Measurements from ENCODE around the gene ITGA1.

Gene ITGA1

DNA sequence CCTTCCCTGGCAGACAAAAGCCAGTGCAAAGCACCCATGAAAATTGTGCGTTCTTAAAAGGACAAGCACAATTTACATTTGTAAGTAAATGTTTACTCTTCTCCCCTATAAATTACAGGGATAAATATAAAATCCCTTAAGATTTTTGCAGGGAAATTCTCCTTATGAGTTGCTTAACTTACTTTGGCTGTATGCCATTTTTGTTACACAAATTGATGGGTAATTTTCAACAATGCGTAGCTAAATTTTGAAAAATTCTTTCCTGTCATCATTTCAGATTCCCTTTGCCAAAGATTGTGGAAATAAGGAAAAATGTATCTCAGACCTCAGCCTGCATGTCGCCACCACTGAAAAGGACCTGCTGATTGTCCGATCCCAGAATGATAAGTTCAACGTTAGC, 137.3 kb downstream of the ITGA1 start:
- H3K27me3 ChIP-seq (ENCODE audit: insufficient read depth, low read length, poor library complexity, severe bottlenecking): no peaks in the 10 kb centered on the region
- H3K4me1 ChIP-seq (ENCODE audit: insufficient read depth, low read length, poor library complexity, severe bottlenecking): peaks cover 23% of the 10 kb centered on the region
- no peaks in the 10 kb centered on the region for H3K79me2 ChIP-seq (ENCODE audit: insufficient read depth, low read length)
- no peaks in the 10 kb centered on the region for H3K9me3 ChIP-seq (ENCODE audit: insufficient read depth, low read depth, low read length)
- H3K9me2 ChIP-seq (replicated peaks; ENCODE audit: low read depth, low read length): no peaks in the 10 kb centered on the region
- no peak overlapping the region for H3K4me3 ChIP-seq (ENCODE audit: low read length, poor library complexity, severe bottlenecking)
- no peak for TF ChIP-seq EZH2phosphoT487 (IDR thresholded peaks at IDR 0.05; ENCODE audit: borderline replicate concordance)
- no peak overlapping the region for H2AFZ ChIP-seq (ENCODE audit: low read length)
- H3K4me2 ChIP-seq (ENCODE audit: low read depth, low read length, poor library complexity, severe bottlenecking): peak overlapping the region; percentile 52
- no peaks in the 10 kb centered on the region for H3K36me3 ChIP-seq (ENCODE audit: insufficient read depth, low read length)
- no peaks in the 10 kb centered on the region for H3F3A ChIP-seq (ENCODE audit: low read depth)
- H3K9ac ChIP-seq (ENCODE audit: low read depth, low read length, poor library complexity, severe bottlenecking): no peak overlapping the region
- no peaks in the 10 kb centered on the region for H4K20me1 ChIP-seq (ENCODE audit: insufficient read depth, low read length, poor library complexity, severe bottlenecking)

- no peak overlapping the region for H3K9ac ChIP-seq (ENCODE audit: low read depth, low read length, poor library complexity, severe bottlenecking)
- no peak overlapping the region for H3K4me2 ChIP-seq (ENCODE audit: low read depth, low read length, poor library complexity, severe bottlenecking)
- H3K27me3 ChIP-seq (ENCODE audit: insufficient read depth, low read length, poor library complexity, severe bottlenecking): no peaks in the 10 kb centered on the region
- H3K9me2 ChIP-seq (replicated peaks; ENCODE audit: low read depth, low read length): no peaks in the 10 kb centered on the region
- H2AFZ ChIP-seq (ENCODE audit: low read length): peak overlapping the region; percentile 38
- H3F3A ChIP-seq (ENCODE audit: low read depth): no peaks in the 10 kb centered on the region
- no peaks in the 10 kb centered on the region for H3K9me3 ChIP-seq (ENCODE audit: insufficient read depth, low read depth, low read length)
- no peak overlapping the region for H3K4me3 ChIP-seq (ENCODE audit: low read length, poor library complexity, severe bottlenecking)
- no peaks in the 10 kb centered on the region for H4K20me1 ChIP-seq (ENCODE audit: insufficient read depth, low read length, poor library complexity, severe bottlenecking)
- TF ChIP-seq CTCF (conservative IDR thresholded peaks at IDR 0.05; ENCODE audit: low read length) (no peak), EZH2phosphoT487 (IDR thresholded peaks at IDR 0.05; ENCODE audit: borderline replicate concordance) (no peak)
- peaks cover 17% of the 10 kb centered on the region for H3K4me1 ChIP-seq (ENCODE audit: insufficient read depth, low read length, poor library complexity, severe bottlenecking)
- H3K36me3 ChIP-seq (ENCODE audit: insufficient read depth, low read length): no peaks in the 10 kb centered on the region
- H3K79me2 ChIP-seq (ENCODE audit: insufficient read depth, low read length): no peaks in the 10 kb centered on the region
Observed at GRCh38 chr5:52928689-52929088, 141.0 kb downstream of the ITGA1 start.

DNA sequence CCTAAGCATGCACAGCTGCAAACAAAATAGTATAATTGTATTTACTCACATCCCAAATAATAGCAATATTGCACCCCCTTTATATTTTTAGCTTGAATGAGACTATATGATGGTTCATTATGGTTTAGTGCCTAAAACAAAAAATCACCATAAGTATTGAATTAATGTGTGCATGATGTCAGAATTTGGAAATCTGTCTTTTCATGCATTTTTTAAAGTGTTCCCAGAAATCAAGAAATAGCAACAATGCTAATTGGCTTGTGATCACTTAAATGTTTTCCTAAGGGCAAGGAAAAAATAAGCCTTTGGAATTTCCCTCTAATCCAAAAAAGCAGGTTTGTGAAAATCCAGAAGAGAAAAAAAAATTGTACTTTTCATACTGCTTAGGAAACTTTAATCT, 150.5 kb downstream of the ITGA1 start:
- H3K4me2 ChIP-seq (ENCODE audit: low read depth, low read length, poor library complexity, severe bottlenecking): no peak overlapping the region
- no peaks in the 10 kb centered on the region for H3K79me2 ChIP-seq (ENCODE audit: insufficient read depth, low read length)
- no peaks in the 10 kb centered on the region for H3K36me3 ChIP-seq (ENCODE audit: insufficient read depth, low read length)
- no peaks in the 10 kb centered on the region for H3K4me1 ChIP-seq (ENCODE audit: insufficient read depth, low read length, poor library complexity, severe bottlenecking)
- H3K9ac ChIP-seq (ENCODE audit: low read depth, low read length, poor library complexity, severe bottlenecking): no peak overlapping the region
- no peaks in the 10 kb centered on the region for H3F3A ChIP-seq (ENCODE audit: low read depth)
- no peaks in the 10 kb centered on the region for H3K9me2 ChIP-seq (replicated peaks; ENCODE audit: low read depth, low read length)
- H3K9me3 ChIP-seq (ENCODE audit: insufficient read depth, low read depth, low read length): no peaks in the 10 kb centered on the region
- H3K4me3 ChIP-seq (ENCODE audit: low read length, poor library complexity, severe bottlenecking): no peak overlapping the region
- H3K27me3 ChIP-seq (ENCODE audit: insufficient read depth, low read length, poor library complexity, severe bottlenecking): no peaks in the 10 kb centered on the region
- H2AFZ ChIP-seq (ENCODE audit: low read length): no peak overlapping the region
- no peaks in the 10 kb centered on the region for H4K20me1 ChIP-seq (ENCODE audit: insufficient read depth, low read length, poor library complexity, severe bottlenecking)
- TF ChIP-seq CTCF (conservative IDR thresholded peaks at IDR 0.05; ENCODE audit: low read length) (no peak), EZH2phosphoT487 (IDR thresholded peaks at IDR 0.05; ENCODE audit: borderline replicate concordance) (no peak)

DNA sequence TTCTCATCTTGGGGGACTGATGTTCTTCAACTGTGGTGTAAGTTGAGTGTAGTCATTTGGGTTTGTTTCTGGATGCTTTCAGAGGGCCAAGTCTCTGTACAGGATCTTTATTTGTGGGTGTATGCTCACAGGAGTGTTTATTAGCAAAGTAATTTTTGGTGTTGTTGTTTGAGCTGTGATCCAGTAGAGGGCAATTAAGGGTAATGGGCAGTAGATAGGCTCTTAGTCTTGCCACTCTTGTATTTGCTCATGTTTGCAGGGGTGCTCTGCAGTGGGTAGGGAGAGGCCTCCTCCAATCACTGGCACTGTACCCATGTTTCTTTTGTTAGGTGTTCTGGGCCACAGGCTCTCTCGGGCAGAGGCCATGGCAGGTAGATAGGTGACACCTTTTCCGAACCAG, 155.6 kb downstream of the ITGA1 start:
- Histone ChIP-seq H3K4me1 (ENCODE audit: insufficient read depth, low read length, poor library complexity, severe bottlenecking) (peaks cover 18% of the 10 kb centered on the region), H3F3A (ENCODE audit: low read depth) (no peaks in the 10 kb centered on the region), H3K4me3 (ENCODE audit: low read length, poor library complexity, severe bottlenecking) (no peak overlapping the region), H3K4me2 (ENCODE audit: low read depth, low read length, poor library complexity, severe bottlenecking) (no peak overlapping the region), H3K79me2 (ENCODE audit: insufficient read depth, low read length) (no peaks in the 10 kb centered on the region), H3K9ac (ENCODE audit: low read depth, low read length, poor library complexity, severe bottlenecking) (no peak overlapping the region), H3K9me3 (ENCODE audit: insufficient read depth, low read depth, low read length) (no peaks in the 10 kb centered on the region), H3K9me2 (replicated peaks; ENCODE audit: low read depth, low read length) (no peaks in the 10 kb centered on the region), H3K36me3 (ENCODE audit: insufficient read depth, low read length) (no peaks in the 10 kb centered on the region), H4K20me1 (ENCODE audit: insufficient read depth, low read length, poor library complexity, severe bottlenecking) (no peaks in the 10 kb centered on the region), H3K27me3 (ENCODE audit: insufficient read depth, low read length, poor library complexity, severe bottlenecking) (no peaks in the 10 kb centered on the region), H2AFZ (ENCODE audit: low read length) (peak overlapping the region; percentile 80)
- TF ChIP-seq EZH2phosphoT487 (IDR thresholded peaks at IDR 0.05; ENCODE audit: borderline replicate concordance): no peak
- peak; percentile 61 for TF ChIP-seq CTCF (conservative IDR thresholded peaks at IDR 0.05; ENCODE audit: low read length)

All from Loucy (cell line).